ACC112 (cell line): ENCODE results near the gene INPP4A.

Experiments
- H2AFZ ChIP-seq: fragments of 200-600 bp; sonication (generic); one replicate; pipeline ENCODE4 v1.6.0; 2017; ENCODE audit warnings: antibody characterized with exemption, low read length; ENCODE audit not compliant: unreplicated experiment
- H3K27ac ChIP-seq: fragments of 200-600 bp; sonication (generic); 2 replicates; pipeline ENCODE4 v1.5.1; 2014; ENCODE audit warnings: low read depth, mild to moderate bottlenecking, antibody characterized with exemption, low read length, moderate library complexity
- H3K27me3 ChIP-seq: fragments of 200-600 bp; sonication (generic); 2 replicates; pipeline ENCODE4 v1.6.1; 2014; ENCODE audit warnings: mild to moderate bottlenecking, antibody characterized with exemption, low read length, moderate library complexity, mixed read lengths; ENCODE audit not compliant: insufficient read depth
- H3K36me3 ChIP-seq: fragments of 200-600 bp; sonication (generic); 2 replicates; pipeline ENCODE4 v1.6.1; 2016; ENCODE audit warnings: mild to moderate bottlenecking, antibody characterized with exemption, low read length, moderate library complexity, mixed read lengths; ENCODE audit not compliant: insufficient read depth
- H3K4me1 ChIP-seq: fragments of 200-600 bp; sonication (generic); one replicate; pipeline ENCODE4 v1.6.1; 2016; ENCODE audit warnings: low read length, mixed read lengths; ENCODE audit not compliant: insufficient read depth, unreplicated experiment, control insufficient read depth
- H3K4me3 ChIP-seq: fragments of 200-600 bp; sonication (generic); 2 replicates; pipeline ENCODE4 v1.5.1; 2014; ENCODE audit warnings: mild to moderate bottlenecking, low read depth, low read length
- H3K79me2 ChIP-seq: fragments of 200-600 bp; sonication (generic); one replicate; pipeline ENCODE4 v1.6.0; 2016; ENCODE audit warnings: low read length; ENCODE audit not compliant: control insufficient read depth, unreplicated experiment, insufficient read depth

The INPP4A gene

DNA sequence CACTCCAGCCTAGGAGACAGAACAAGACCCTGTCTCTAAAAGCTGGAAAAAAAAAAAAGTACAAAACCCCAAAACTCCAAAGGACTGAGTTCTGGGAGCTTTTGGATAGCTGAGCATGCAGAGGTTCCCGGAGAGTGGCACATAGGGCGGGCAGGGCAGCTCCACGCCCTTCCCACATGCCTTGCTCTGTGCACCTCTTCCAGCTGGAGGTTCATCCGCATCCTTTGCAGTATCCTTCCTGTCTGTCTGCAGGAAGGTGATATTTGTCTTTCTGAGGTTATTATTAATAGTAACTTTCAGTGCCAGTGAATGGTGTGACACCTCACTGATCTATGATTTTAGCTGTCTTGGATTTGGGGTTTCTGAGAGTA lies 70.2 kb downstream of the INPP4A start:
- peak overlapping the region; percentile 18; the same call in 1 of the 2 replicates for H3K27ac ChIP-seq
- peaks cover 3% of the 10 kb centered on the region for H3K79me2 ChIP-seq
- H3K27me3 ChIP-seq = no peaks in the 10 kb centered on the region
- peak overlapping the region; percentile 28 for H2AFZ ChIP-seq
- H3K36me3 ChIP-seq = no peaks in the 10 kb centered on the region
- peaks cover 22% of the 10 kb centered on the region for H3K4me1 ChIP-seq
- H3K4me3 ChIP-seq = no peak overlapping the region

DNA sequence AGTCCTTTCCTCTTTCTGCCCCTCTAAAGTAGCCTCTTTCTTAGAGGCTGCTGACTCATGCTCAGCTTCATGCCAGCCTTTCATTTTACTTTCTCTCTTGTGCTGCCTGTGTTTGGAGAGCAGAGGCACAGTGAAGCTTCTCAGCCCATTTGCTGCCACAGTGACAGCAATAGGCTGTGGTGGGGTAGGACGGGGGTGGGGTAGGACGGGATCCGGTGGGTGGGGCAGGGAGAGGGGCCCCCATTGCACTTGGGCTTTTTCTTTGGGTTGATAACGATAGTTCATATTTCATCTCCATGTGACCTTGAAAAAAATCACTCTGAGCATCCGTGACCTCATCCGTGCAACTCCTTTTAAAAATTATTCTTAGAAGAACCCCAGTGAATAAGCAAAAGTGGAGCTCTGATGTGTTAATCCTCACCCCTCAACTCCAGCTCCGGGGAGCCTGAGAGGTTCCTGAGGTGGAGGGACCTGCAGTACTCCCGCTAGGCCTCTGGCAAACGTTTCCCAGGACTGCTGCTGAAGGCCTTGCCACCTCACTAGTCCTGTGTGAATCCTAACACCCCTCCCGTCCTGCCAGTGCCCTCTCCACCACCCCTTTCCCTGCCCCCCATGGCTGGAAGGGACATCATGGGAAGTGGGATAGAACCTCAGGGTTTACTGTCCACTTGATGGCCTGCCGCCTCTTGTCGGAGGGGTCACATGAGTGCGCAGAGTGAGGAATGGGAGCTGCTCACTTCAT lies 70.8 kb downstream of the INPP4A start:
- Histone ChIP-seq H2AFZ (peak overlapping the region; percentile 28), H3K79me2 (peaks cover 3% of the 10 kb centered on the region), H3K27me3 (no peaks in the 10 kb centered on the region), H3K4me1 (peaks cover 22% of the 10 kb centered on the region), H3K27ac (peak overlapping the region; percentile 18; the same call in 1 of the 2 replicates), H3K4me3 (no peak overlapping the region), H3K36me3 (no peaks in the 10 kb centered on the region)

DNA sequence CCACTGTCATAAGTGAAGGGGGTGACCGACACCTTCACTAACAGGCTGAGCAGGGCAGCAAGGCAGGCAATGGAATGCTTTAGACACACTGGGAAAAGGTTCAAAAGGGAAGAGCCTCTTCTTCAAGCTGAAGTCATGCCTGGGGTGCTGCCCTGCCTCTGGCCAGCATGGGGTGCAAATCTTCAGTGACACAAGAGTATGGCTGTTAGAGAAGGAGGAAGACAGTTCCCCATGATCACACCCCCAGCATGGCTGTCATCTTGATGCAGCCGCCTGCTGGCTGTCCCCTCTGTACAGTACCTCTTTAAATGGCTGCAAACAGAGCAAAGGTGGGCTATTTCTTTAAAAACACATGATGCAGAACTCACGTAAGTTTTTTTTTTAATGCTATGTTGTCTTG lies 71.9 kb downstream of the INPP4A start:
- no peaks in the 10 kb centered on the region for H3K79me2 ChIP-seq
- H3K27ac ChIP-seq = no peak overlapping the region
- no peaks in the 10 kb centered on the region for H3K36me3 ChIP-seq
- peaks cover 22% of the 10 kb centered on the region for H3K4me1 ChIP-seq
- no peaks in the 10 kb centered on the region for H3K27me3 ChIP-seq
- no peak overlapping the region for H3K4me3 ChIP-seq
- H2AFZ ChIP-seq = no peak overlapping the region

DNA sequence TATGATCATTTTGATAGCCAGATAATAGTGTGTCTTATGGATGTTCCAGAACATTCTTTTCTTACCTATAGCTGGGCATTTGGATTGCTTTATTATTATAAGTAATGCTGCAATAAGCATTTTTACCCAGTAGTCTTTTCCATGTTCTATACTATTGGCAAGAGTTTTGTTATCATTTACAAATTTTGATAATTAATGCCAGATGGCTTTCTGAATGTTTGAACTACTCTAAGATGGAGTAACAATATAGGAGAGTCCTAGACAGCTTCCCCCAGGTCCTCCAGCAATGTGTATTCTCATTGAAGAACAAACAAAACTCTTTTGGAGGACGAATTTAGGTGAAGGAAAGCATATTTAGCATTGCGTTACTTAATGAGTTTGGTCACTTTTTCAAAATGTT lies 73.0 kb downstream of the INPP4A start:
- Histone ChIP-seq H3K79me2 (no peaks in the 10 kb centered on the region), H3K27ac (no peak overlapping the region), H3K4me3 (no peak overlapping the region), H3K27me3 (no peaks in the 10 kb centered on the region), H2AFZ (no peak overlapping the region), H3K36me3 (no peaks in the 10 kb centered on the region), H3K4me1 (peaks cover 22% of the 10 kb centered on the region)

DNA sequence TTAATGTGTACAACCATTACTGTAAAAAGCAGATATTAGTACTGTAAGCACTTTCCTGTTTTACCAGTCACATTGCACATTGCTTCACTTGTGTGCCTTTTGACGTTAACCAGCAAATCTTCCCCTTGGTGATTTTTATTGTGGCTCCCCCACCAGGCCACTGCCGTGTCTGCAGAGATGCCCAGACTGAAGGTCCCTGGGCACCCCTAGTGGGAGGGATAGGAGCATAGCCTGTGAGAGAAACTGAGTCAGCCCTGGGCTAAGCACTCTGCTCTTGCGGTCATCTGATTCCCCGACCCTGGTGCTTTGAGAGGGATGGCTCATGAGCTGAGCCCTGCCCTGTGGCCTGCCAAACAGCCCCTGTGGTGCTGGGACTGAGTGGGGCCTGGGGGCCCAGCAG lies 73.4 kb downstream of the INPP4A start:
- Histone ChIP-seq H3K27me3 (no peaks in the 10 kb centered on the region), H3K4me1 (peaks cover 22% of the 10 kb centered on the region), H3K79me2 (no peaks in the 10 kb centered on the region), H3K27ac (no peak overlapping the region), H3K4me3 (no peak overlapping the region), H3K36me3 (no peaks in the 10 kb centered on the region), H2AFZ (no peak overlapping the region)

DNA sequence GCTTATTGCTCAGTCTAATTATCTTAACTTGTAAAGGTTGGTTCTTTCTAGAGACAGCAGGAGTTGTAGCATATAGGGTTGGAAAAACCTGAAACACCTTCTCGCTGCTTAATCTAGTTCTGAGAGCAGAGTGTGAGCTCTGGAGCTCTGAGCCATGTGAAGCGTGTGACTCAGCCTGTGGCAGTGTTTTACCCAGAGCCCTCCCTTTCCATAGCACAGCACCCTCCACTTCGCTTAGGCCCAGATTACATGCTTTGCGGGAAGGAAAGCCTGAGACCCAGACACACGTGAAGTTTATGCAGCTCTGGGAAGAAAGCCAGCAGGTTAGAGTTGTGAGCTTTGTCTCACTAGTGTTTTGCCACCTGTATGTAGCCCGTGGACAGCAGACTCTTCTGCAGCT lies 74.5 kb downstream of the INPP4A start:
- no peak overlapping the region for H3K27ac ChIP-seq

DNA sequence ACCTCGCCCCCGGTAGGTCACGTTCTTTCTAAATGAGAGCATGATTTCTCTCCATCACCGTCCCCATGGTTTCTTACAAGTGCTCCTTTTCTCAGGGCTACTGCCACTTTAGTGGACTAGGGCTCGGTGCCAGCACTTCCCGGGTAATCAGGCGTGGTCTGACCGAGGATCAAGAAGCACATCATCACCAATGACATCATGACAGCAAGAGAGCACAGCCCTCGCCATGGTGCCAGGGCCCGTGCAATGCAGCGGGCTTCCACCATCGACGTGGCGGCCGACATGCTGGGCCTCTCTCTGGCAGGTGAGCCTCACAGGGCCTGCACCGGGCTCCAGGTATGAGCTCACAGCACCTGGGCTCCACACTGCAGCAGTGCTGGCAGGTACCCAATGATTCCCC lies 75.2 kb downstream of the INPP4A start:
- Histone ChIP-seq H3K4me1 (peaks cover 16% of the 10 kb centered on the region), H3K36me3 (no peaks in the 10 kb centered on the region), H3K27me3 (no peaks in the 10 kb centered on the region), H3K27ac (no peak overlapping the region), H2AFZ (no peak overlapping the region), H3K79me2 (no peaks in the 10 kb centered on the region), H3K4me3 (no peak overlapping the region)

More for the DNA sequence above, 74.5 kb downstream of the INPP4A start:
- peaks cover 22% of the 10 kb centered on the region for H3K4me1 ChIP-seq
- no peak overlapping the region for H2AFZ ChIP-seq
- no peak overlapping the region for H3K4me3 ChIP-seq
- no peaks in the 10 kb centered on the region for H3K27me3 ChIP-seq
- H3K79me2 ChIP-seq = no peaks in the 10 kb centered on the region
- H3K36me3 ChIP-seq = no peaks in the 10 kb centered on the region

DNA sequence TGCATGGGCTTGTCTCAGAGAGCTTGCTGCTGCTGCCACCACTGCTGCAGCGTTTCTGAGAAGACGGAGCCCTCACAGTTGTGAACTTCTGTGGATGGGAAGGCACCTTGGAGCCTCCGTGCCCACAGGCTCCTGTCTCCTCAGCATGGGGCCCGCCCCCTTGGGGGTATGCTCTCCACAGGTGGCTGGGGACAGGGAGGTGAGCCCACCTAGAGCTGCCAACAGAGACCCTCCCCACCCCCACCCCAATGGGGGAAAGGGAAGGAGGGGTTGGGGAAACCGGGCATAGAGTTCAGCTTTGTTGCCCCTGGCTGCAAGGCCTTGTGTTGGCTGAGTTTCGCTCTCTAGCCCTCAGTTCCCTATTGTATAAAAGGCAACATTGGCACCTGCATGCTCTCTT lies 76.1 kb downstream of the INPP4A start:
- no peak overlapping the region for H3K4me3 ChIP-seq
- no peaks in the 10 kb centered on the region for H3K79me2 ChIP-seq
- no peak overlapping the region for H2AFZ ChIP-seq
- peaks cover 8% of the 10 kb centered on the region for H3K4me1 ChIP-seq
- H3K27me3 ChIP-seq = no peaks in the 10 kb centered on the region
- no peaks in the 10 kb centered on the region for H3K36me3 ChIP-seq
- H3K27ac ChIP-seq = no peak overlapping the region

DNA sequence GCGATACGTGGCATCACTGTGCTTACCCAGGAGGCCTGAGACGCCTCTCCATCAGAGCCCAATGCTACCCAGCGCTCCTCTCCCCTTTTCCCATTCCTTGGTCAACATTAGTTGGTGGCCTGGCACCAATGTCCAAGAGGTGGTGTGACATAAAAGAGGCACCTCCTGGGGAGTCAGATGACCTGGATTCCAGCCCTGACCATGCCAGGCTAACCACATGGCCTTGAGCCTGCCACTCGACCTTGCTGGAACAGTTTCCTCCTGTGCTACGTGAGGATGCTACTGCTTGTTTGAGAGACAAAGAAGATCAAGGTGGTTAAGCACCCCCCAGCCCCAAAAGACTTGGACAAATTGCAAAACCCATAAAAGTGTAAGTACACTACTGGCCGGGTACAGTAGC lies 76.6 kb downstream of the INPP4A start:
- no peaks in the 10 kb centered on the region for H3K79me2 ChIP-seq
- H3K27me3 ChIP-seq = no peaks in the 10 kb centered on the region
- H3K36me3 ChIP-seq = no peaks in the 10 kb centered on the region

DNA sequence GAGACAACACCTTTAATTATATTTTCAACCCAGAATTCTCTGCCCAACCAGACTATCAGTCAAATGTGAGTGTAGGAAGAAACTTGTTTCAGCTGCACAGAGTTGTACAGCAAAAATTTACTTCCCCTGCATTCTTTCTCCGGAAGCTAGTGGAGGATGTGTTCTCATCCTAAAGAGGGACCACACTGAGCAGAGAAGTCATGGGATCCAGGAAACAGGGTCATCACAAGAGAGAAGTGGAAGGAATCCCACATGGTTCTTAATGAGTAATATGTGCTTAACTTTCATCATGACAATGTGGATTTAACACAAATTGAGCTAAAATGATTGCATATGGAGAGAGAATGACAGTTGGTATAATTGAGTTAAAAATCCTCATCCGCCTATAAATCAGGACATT lies 78.2 kb downstream of the INPP4A start:
- no peak overlapping the region for H3K4me3 ChIP-seq
- no peaks in the 10 kb centered on the region for H3K27me3 ChIP-seq
- H3K27ac ChIP-seq = no peak overlapping the region
- no peaks in the 10 kb centered on the region for H3K79me2 ChIP-seq
- no peak overlapping the region for H2AFZ ChIP-seq
- no peaks in the 10 kb centered on the region for H3K36me3 ChIP-seq
- H3K4me1 ChIP-seq = peaks cover 1% of the 10 kb centered on the region

More for the DNA sequence above, 76.6 kb downstream of the INPP4A start:
- H3K27ac ChIP-seq = no peak overlapping the region
- peaks cover 8% of the 10 kb centered on the region for H3K4me1 ChIP-seq
- H3K4me3 ChIP-seq = no peak overlapping the region
- no peak overlapping the region for H2AFZ ChIP-seq

DNA sequence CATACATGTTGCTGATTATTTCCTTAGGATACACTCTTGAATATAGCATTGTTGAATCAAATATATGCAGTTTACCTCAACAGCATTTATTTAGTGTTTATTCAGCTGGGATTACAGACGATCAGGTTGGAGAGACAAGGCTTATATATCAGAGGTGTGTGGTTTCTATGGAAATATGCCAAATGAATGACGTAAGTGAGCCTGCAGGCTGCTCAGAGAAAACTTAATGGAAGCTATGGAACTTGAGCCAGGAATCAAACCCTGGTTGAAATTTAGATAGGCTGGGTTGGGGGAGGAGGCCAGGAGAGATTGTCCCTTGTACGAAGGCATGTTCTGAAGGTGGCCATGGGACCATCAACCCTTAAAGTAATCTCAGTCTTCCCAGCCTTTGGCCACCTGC lies 79.5 kb downstream of the INPP4A start:
- no peaks in the 10 kb centered on the region for H3K36me3 ChIP-seq
- no peak overlapping the region for H3K27ac ChIP-seq
- H3K79me2 ChIP-seq = no peaks in the 10 kb centered on the region

More for the DNA sequence above, 79.5 kb downstream of the INPP4A start:
- no peaks in the 10 kb centered on the region for H3K27me3 ChIP-seq
- H3K4me1 ChIP-seq = no peaks in the 10 kb centered on the region
- no peak overlapping the region for H3K4me3 ChIP-seq
- H2AFZ ChIP-seq = no peak overlapping the region
